Endodermal cell (in vitro differentiated cells): ENCODE data around the gene KCNN1. TPM values are rescaled to one million over a fixed set of nuclear protein-coding genes. Genes with fewer than 3 reads are reported as not detected.

Source experiments
- DNase-seq: peaks from one replicate; pipeline ENCODE4 v3.0.0-alpha.2; 2017
- H3K27ac ChIP-seq: 2 replicates; pipeline ENCODE4 v1.5.1; 2013; ENCODE audit warnings: mild to moderate bottlenecking, low read depth, low read length, moderate library complexity
- H3K27me3 ChIP-seq: 2 replicates; pipeline ENCODE4 v1.6.1; 2013; ENCODE audit warnings: mild to moderate bottlenecking, low read length, moderate library complexity; ENCODE audit not compliant: insufficient read depth, control insufficient read depth, poor library complexity, severe bottlenecking
- H3K36me3 ChIP-seq: 2 replicates; pipeline ENCODE4 v1.7.0; 2013; ENCODE audit warnings: mild to moderate bottlenecking, low read length, moderate library complexity; ENCODE audit not compliant: control insufficient read depth, insufficient read depth
- H3K4me1 ChIP-seq: one replicate; pipeline ENCODE4 v1.7.0; 2013; ENCODE audit warnings: low read length; ENCODE audit not compliant: control insufficient read depth, insufficient read depth
- H3K4me3 ChIP-seq: 2 replicates; pipeline ENCODE4 v1.5.1; 2013; ENCODE audit warnings: mild to moderate bottlenecking, low read length, moderate library complexity
- H3K9ac ChIP-seq: 2 replicates; pipeline ENCODE4 v1.6.1; 2013; ENCODE audit warnings: mild to moderate bottlenecking, low read length, moderate library complexity; ENCODE audit not compliant: poor library complexity, severe bottlenecking; ENCODE audit errors: extremely low read depth
- H3K9me3 ChIP-seq: 2 replicates; pipeline ENCODE4 v1.6.1; 2013; ENCODE audit warnings: mild to moderate bottlenecking, low read length, moderate library complexity; ENCODE audit not compliant: control insufficient read depth
- H3K27ac Mint-ChIP-seq: 2 replicates; pipeline ENCODE4 v1.8.0; 2020; ENCODE audit warnings: mixed read lengths
- H3K27me3 Mint-ChIP-seq: 2 replicates; pipeline ENCODE4 v1.8.0; 2021; ENCODE audit warnings: mild to moderate bottlenecking, mixed read lengths; ENCODE audit not compliant: insufficient read depth
- H3K36me3 Mint-ChIP-seq: 2 replicates; pipeline ENCODE4 v1.8.0; 2020; ENCODE audit warnings: low read depth, mixed read lengths
- H3K4me1 Mint-ChIP-seq: 2 replicates; pipeline ENCODE4 v1.8.0; 2020; ENCODE audit warnings: mixed read lengths
- H3K4me3 Mint-ChIP-seq: 2 replicates; pipeline ENCODE4 v1.8.0; 2020; ENCODE audit warnings: mild to moderate bottlenecking, moderate library complexity, mixed read lengths
- H3K9me3 Mint-ChIP-seq: 2 replicates; pipeline ENCODE4 v1.8.0; 2020; ENCODE audit warnings: mild to moderate bottlenecking, mixed read lengths
- CTCF ChIP-seq: fragments of 200-600 bp; sonication (generic); conservative IDR thresholded peaks from 2 replicates; pipeline ENCODE4 v1.5.0; 2021; ENCODE audit warnings: antibody characterized with exemption, mild to moderate bottlenecking
- WGBS, 2 experiments: methylation state at CpG; one replicate each; pipeline versions ENCODE4 v1.1.5 to v1.1.7; 2013; ENCODE audit warnings: missing lambda C conversion rate in 2 of 2, mixed read lengths in 1 of 2; ENCODE audit not compliant: insufficient coverage in 1 of 2, insufficient read length in 1 of 2; 5-methylcytosine and 5-hydroxymethylcytosine counted together
- total RNA-seq, 2 donors: library from RNA; stranded (reverse); fragmentation: NEBNext Ultra II Directional in 1 of 2; extraction: Animal tissue kit (Norgen Biotek cat#: 25700) in 1 of 2; gene quantifications; 2 replicates in 1 of 2; 3 replicates in 1 of 2; pipeline ENCODE4 v1.2.1, GENCODE V29; 2021

The KCNN1 gene
- total RNA-seq, 2 donors from 2014 or later, result 5.8 to 8.2 TPM

GRCh38 chr19:18009412-18010066, 42.6 kb downstream of the KCNN1 start:
- Mint-ChIP-seq H3K27ac (no peak overlapping the region), H3K4me3 (no peak overlapping the region), H3K27me3 (no peaks in the 10 kb centered on the region), H3K36me3 (peaks cover 21% of the 10 kb centered on the region), H3K4me1 (peaks cover 2% of the 10 kb centered on the region), H3K9me3 (peaks cover 7% of the 10 kb centered on the region)
- DNase-seq, result no peak
- Histone ChIP-seq H3K9me3 (no peaks in the 10 kb centered on the region), H3K27ac (no peak overlapping the region), H3K27me3 (no peaks in the 10 kb centered on the region), H3K9ac (no peak overlapping the region), H3K4me1 (peaks cover 4% of the 10 kb centered on the region), H3K36me3 (peaks cover 9% of the 10 kb centered on the region), H3K4me3 (no peak overlapping the region)
- no peak for TF ChIP-seq CTCF
- 94 to 98% methylated on average over 13 to 37 of the region's 37 CpGs for WGBS, 2 experiments

GRCh38 chr19:18010149-18010548, 43.2 kb downstream of the KCNN1 start:
- Histone ChIP-seq H3K9ac (no peak overlapping the region), H3K4me1 (peaks cover 4% of the 10 kb centered on the region), H3K9me3 (no peaks in the 10 kb centered on the region), H3K4me3 (no peak overlapping the region), H3K27me3 (no peaks in the 10 kb centered on the region), H3K27ac (no peak overlapping the region), H3K36me3 (peaks cover 9% of the 10 kb centered on the region)
- Mint-ChIP-seq H3K27ac (no peak overlapping the region), H3K4me1 (peaks cover 2% of the 10 kb centered on the region), H3K27me3 (no peaks in the 10 kb centered on the region), H3K9me3 (peaks cover 7% of the 10 kb centered on the region), H3K36me3 (peaks cover 23% of the 10 kb centered on the region), H3K4me3 (no peak overlapping the region)
- WGBS, 2 experiments, result 92 to 100% methylated on average over 5 to 11 of the region's 11 CpGs
- DNase-seq, result no peak
- no peak for TF ChIP-seq CTCF

- Histone ChIP-seq H3K4me1 (no peaks in the 10 kb centered on the region), H3K4me3 (no peak overlapping the region), H3K27me3 (no peaks in the 10 kb centered on the region), H3K36me3 (peaks cover 9% of the 10 kb centered on the region), H3K9me3 (no peaks in the 10 kb centered on the region), H3K9ac (no peak overlapping the region), H3K27ac (peak overlapping the region; percentile 32)
- Mint-ChIP-seq H3K9me3 (no peaks in the 10 kb centered on the region), H3K4me1 (no peaks in the 10 kb centered on the region), H3K4me3 (no peak overlapping the region), H3K36me3 (peaks cover 23% of the 10 kb centered on the region), H3K27ac (no peak overlapping the region), H3K27me3 (no peaks in the 10 kb centered on the region)
- 68 to 81% methylated on average over 15 to 17 of the region's 17 CpGs for WGBS, 2 experiments
- DNase-seq, result no peak
- no peak for TF ChIP-seq CTCF
These were observed 46.6 kb downstream of the KCNN1 start for GRCh38 chr19:18013210-18014111.
